GM12878 (cell line): Measurements from ENCODE around the gene PCSK2.

Source experiments
- ATF2 ChIP-seq: IDR thresholded peaks from 2 replicates; pipeline ENCODE4 v1.6.1; 2012; ENCODE audit warnings: low read length, inconsistent platforms
- CBX5 ChIP-seq: sonication (generic); IDR thresholded peaks from 2 replicates; pipeline ENCODE4 v1.6.1; 2016; ENCODE audit warnings: low read depth, moderate library complexity, mild to moderate bottlenecking, inconsistent platforms
- CTCF ChIP-seq, 3 experiments: IDR thresholded peaks in 2 of 3; conservative IDR thresholded peaks in 1 of 3; 2 replicates each; pipeline ENCODE4 v1.5.1; 2011; ENCODE audit warnings: low read depth in 3 of 3, low read length in 3 of 3, mild to moderate bottlenecking in 3 of 3, control low read depth in 2 of 3, moderate library complexity in 2 of 3, inconsistent platforms in 1 of 3, mixed read lengths in 1 of 3; ENCODE audit not compliant: control insufficient read depth in 2 of 3, insufficient read depth in 1 of 3; ENCODE audit errors: extremely low read depth in 1 of 3
- JUNB ChIP-seq: IDR thresholded peaks from 2 replicates; pipeline ENCODE4 v1.6.1; 2016; ENCODE audit warnings: antibody characterized with exemption, mild to moderate bottlenecking
- MTA2 ChIP-seq: fragments of 450-650 bp; IDR thresholded peaks from 2 replicates; pipeline ENCODE4 v1.6.1; 2016; ENCODE audit warnings: low read depth, mild to moderate bottlenecking, moderate library complexity
- NFIC ChIP-seq: IDR thresholded peaks from 2 replicates; pipeline ENCODE4 v1.6.1; 2012; ENCODE audit warnings: low read depth, mild to moderate bottlenecking, inconsistent platforms, low read length, moderate library complexity
- POLR2A ChIP-seq: IDR thresholded peaks from 2 replicates; pipeline ENCODE4 v1.6.1; 2011; ENCODE audit warnings: low read depth, mild to moderate bottlenecking, low read length
- POLR2AphosphoS2 ChIP-seq: IDR thresholded peaks from 2 replicates; pipeline ENCODE4 v1.6.1; 2011; ENCODE audit warnings: low read depth, mild to moderate bottlenecking, low read length, improper control_type of control experiment, moderate library complexity
- ZBTB33 ChIP-seq: fragments of 450-650 bp; IDR thresholded peaks from 2 replicates; pipeline ENCODE4 v1.6.1; 2017; ENCODE audit warnings: mild to moderate bottlenecking

GRCh38 chr20:17287998-17288397, 61.2 kb downstream of the PCSK2 start:
- TF ChIP-seq JUNB = no peak
- TF ChIP-seq MTA2 = no peak
- TF ChIP-seq CTCF (IDR thresholded peaks at IDR 0.05 in 2 of 3, conservative IDR thresholded peaks at IDR 0.05 in 1 of 3; ENCODE audit: control insufficient read depth in 2 of 3, extremely low read depth in 1 of 3, insufficient read depth in 1 of 3, low read depth in 3 of 3, low read length in 3 of 3) = no peak
- TF ChIP-seq ZBTB33 = no peak
- no peak for TF ChIP-seq ATF2
- TF ChIP-seq NFIC = no peak
- no peak for TF ChIP-seq CBX5
- TF ChIP-seq POLR2A = no peak
- TF ChIP-seq POLR2AphosphoS2 = no peak
